H1 (cell line): ENCODE results near the gene HSD17B13. TPM values are rescaled to one million over a fixed set of nuclear protein-coding genes. Genes with fewer than 3 reads are reported as not detected.

Experiments
- EP300 ChIP-seq, 2 experiments: IDR thresholded peaks; 1 replicate in 1 of 2; 2 replicates in 1 of 2; pipeline ENCODE4 v1.6.1; 2011 to 2012; ENCODE audit warnings: low read depth in 2 of 2, low read length in 2 of 2, mild to moderate bottlenecking in 2 of 2, borderline replicate concordance in 1 of 2, inconsistent platforms in 1 of 2, moderate library complexity in 1 of 2
- polyA plus RNA-seq, 7 experiments: library from polyadenylated mRNA; depleted of rRNA in 3 of 7; stranded (reverse) in 5 of 7; unstranded in 2 of 7; fragments of >200 nt in 5 of 7; fragments of 200-250 nt in 2 of 7; gene quantifications; 1 replicate in 5 of 7; 2 replicates in 1 of 7; 4 replicates in 1 of 7; pipeline versions ENCODE4 v1.2.1 to v1.2.3, GENCODE V29; 2011 to 2013; ENCODE audit warnings: missing spikeins in 2 of 7, mixed read lengths in 2 of 7
- total RNA-seq: library from RNA; stranded (reverse); fragmentation: NEBNext Ultra II Directional; extraction: Animal tissue kit (Norgen Biotek cat#: 25700); gene quantifications from 2 replicates; pipeline ENCODE4 v1.2.1, GENCODE V29; 2021

HSD17B13 gene
- total and polyA plus RNA-seq, 2 of the 8 experiments (the other 6 are each of a cell fraction or from before 2014, with no cell fraction given), result 0.09 to 0.13 TPM

GRCh38 chr4:87281603-87282002 is 41.1 kb downstream of the HSD17B13 start (continued):
- no peak for TF ChIP-seq EP300 (IDR thresholded peaks at IDR 0.05; ENCODE audit: borderline replicate concordance in 1 of 2, low read depth in 2 of 2, low read length in 2 of 2)
